ENCODE measurements around the gene AMZ1.

Gene AMZ1

DNA sequence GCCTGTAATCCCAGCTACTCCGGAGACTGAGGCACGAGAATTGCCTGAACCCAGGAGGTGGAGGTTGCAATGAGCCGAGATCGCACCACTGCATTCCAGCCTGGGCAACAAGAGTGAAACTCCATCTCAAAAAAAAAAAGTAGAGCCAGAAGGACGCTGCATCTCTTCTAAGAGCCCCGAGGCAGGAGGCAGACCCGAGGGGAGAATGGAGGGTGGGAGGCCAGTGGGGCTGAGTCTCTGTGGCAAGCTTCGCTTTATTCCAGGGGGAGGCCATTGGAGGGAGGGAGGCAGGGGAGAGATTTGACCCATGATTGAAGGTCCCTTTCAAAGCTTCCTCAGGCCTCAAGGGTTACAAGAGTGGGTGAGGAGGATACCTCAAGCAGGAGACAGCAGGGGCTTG lies 37.6 kb upstream of the AMZ1 start:
- Histone ChIP-seq H3K79me2 (no peaks in the 10 kb centered on the region), H3K27ac (no peak overlapping the region), H3K9ac (no peak overlapping the region), H3K4me3 (ENCODE audit: low read depth, low read length) (no peak overlapping the region), H3K4me2 (ENCODE audit: low read length) (no peak overlapping the region), H2AFZ (no peak overlapping the region), H3K27me3 (ENCODE audit: control insufficient read depth, insufficient read depth, low read length) (no peaks in the 10 kb centered on the region), H3K4me1 (no peaks in the 10 kb centered on the region), H3K36me3 (ENCODE audit: control insufficient read depth, insufficient read depth, low read length) (no peaks in the 10 kb centered on the region), H3K9me3 (ENCODE audit: control insufficient read depth, low read length) (no peaks in the 10 kb centered on the region)
- TF ChIP-seq CTCF (IDR thresholded peaks at IDR 0.05) = no peak

- TF ChIP-seq CTCF (IDR thresholded peaks at IDR 0.05) = no peak
- H3K9ac ChIP-seq = no peak overlapping the region
- H3K9me3 ChIP-seq (ENCODE audit: control insufficient read depth, low read length) = no peaks in the 10 kb centered on the region
- no peak overlapping the region for H3K27ac ChIP-seq
- no peak overlapping the region for H3K4me3 ChIP-seq (ENCODE audit: low read depth, low read length)
- H3K4me1 ChIP-seq = no peaks in the 10 kb centered on the region
- no peaks in the 10 kb centered on the region for H3K27me3 ChIP-seq (ENCODE audit: control insufficient read depth, insufficient read depth, low read length)
- H3K79me2 ChIP-seq = no peaks in the 10 kb centered on the region
- no peaks in the 10 kb centered on the region for H3K36me3 ChIP-seq (ENCODE audit: control insufficient read depth, insufficient read depth, low read length)
- H2AFZ ChIP-seq = no peak overlapping the region
- H3K4me2 ChIP-seq (ENCODE audit: low read length) = no peak overlapping the region
Measured at GRCh38 chr7:2651336-2651735, 36.7 kb upstream of the AMZ1 start.

DNA sequence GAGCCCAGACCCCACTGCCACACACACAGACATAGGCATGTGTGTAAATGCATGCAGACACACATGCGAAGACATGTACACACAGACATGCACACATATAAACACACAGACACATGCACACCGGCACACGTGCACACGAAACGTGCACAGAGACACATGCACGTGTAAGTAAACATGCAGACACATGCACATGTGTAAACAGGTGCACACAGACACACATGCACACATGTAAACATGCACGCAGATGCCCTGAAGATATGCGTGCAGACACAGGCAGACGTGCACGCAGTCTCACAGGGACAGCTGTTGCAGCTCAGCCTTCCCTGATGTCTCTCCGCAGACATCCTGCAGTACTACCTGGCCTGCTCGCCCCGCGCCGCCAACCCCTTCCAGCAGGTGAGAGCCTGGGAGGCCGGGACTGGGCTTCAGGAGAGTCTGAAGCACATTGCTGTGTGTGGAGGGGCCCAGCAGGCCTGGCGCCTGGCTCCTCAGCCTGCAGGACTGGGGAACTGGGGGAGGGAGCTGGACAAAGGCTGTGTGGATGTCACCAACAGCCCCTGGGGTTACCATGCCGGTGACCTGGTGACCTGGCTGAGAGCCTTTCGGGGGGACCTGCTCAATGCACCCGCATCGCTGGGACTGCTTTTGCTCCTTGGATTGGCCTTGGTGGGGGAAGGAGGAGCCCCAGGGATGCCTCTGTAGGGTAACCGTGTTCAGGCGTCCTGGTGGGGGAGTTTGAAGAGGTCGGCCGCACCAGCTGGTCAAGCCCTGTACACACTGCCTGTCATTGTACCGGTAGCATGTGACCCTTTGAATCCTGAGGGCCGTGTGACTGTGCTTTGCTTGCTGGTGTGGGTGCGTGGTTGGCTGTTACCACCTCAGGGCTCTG lies 35.9 kb upstream of the AMZ1 start:
- Histone ChIP-seq H3K9me3 (ENCODE audit: control insufficient read depth, low read length) (no peaks in the 10 kb centered on the region), H3K27me3 (ENCODE audit: control insufficient read depth, insufficient read depth, low read length) (no peaks in the 10 kb centered on the region), H3K4me3 (ENCODE audit: low read depth, low read length) (no peak overlapping the region), H3K36me3 (ENCODE audit: control insufficient read depth, insufficient read depth, low read length) (no peaks in the 10 kb centered on the region), H3K4me2 (ENCODE audit: low read length) (no peak overlapping the region), H3K4me1 (no peaks in the 10 kb centered on the region), H3K9ac (no peak overlapping the region), H3K27ac (no peak overlapping the region), H3K79me2 (no peaks in the 10 kb centered on the region), H2AFZ (no peak overlapping the region)
- no peak for TF ChIP-seq CTCF (IDR thresholded peaks at IDR 0.05)

- H3K27ac ChIP-seq = no peak overlapping the region
- no peak overlapping the region for H3K9ac ChIP-seq
- no peaks in the 10 kb centered on the region for H3K4me1 ChIP-seq
- no peaks in the 10 kb centered on the region for H3K27me3 ChIP-seq (ENCODE audit: control insufficient read depth, insufficient read depth, low read length)
- H3K36me3 ChIP-seq (ENCODE audit: control insufficient read depth, insufficient read depth, low read length) = no peaks in the 10 kb centered on the region
- no peaks in the 10 kb centered on the region for H3K79me2 ChIP-seq
- H3K4me2 ChIP-seq (ENCODE audit: low read length) = no peak overlapping the region
- no peaks in the 10 kb centered on the region for H3K9me3 ChIP-seq (ENCODE audit: control insufficient read depth, low read length)
- H2AFZ ChIP-seq = no peak overlapping the region
- no peak for TF ChIP-seq CTCF (IDR thresholded peaks at IDR 0.05)
- H3K4me3 ChIP-seq (ENCODE audit: low read depth, low read length) = no peak overlapping the region
Measured at GRCh38 chr7:2652736-2653060, 35.3 kb upstream of the AMZ1 start.

GRCh38 chr7:2654059-2654458 lies 33.9 kb upstream of the AMZ1 start:
- Histone ChIP-seq H3K4me3 (ENCODE audit: low read depth, low read length) (no peak overlapping the region), H3K27ac (no peak overlapping the region), H3K4me2 (ENCODE audit: low read length) (no peak overlapping the region), H3K4me1 (no peaks in the 10 kb centered on the region), H3K27me3 (ENCODE audit: control insufficient read depth, insufficient read depth, low read length) (no peaks in the 10 kb centered on the region), H3K36me3 (ENCODE audit: control insufficient read depth, insufficient read depth, low read length) (no peaks in the 10 kb centered on the region), H3K79me2 (no peaks in the 10 kb centered on the region), H2AFZ (no peak overlapping the region), H3K9ac (no peak overlapping the region), H3K9me3 (ENCODE audit: control insufficient read depth, low read length) (no peaks in the 10 kb centered on the region)
- TF ChIP-seq CTCF (IDR thresholded peaks at IDR 0.05) = no peak
